OCI-LY1 (cell line): ENCODE data around the gene MRPL54.

Experiments
- CTCF ChIP-seq: fragments of 200-600 bp; sonication (generic), shearing (Covaris generic); IDR thresholded peaks from 2 replicates; pipeline ENCODE4 v1.5.1; 2017; ENCODE audit warnings: mild to moderate bottlenecking, antibody characterized with exemption, low read length, moderate library complexity, mixed read lengths
- EZH2 ChIP-seq: fragments of 200-600 bp; sonication (generic), shearing (Covaris generic); IDR thresholded peaks from 2 replicates; pipeline ENCODE4 v1.8.0; 2017; ENCODE audit warnings: borderline replicate concordance, mixed run types, mild to moderate bottlenecking, antibody characterized with exemption, low read length, moderate library complexity, mixed read lengths

- no peak for TF ChIP-seq EZH2
- no peak for TF ChIP-seq CTCF
Observed at GRCh38 chr19:3790941-3791340, 28.5 kb downstream of the MRPL54 start.
